SH-SY5Y (cell line): ENCODE results near the gene SNX19.

Experiments
- GATA2 ChIP-seq: IDR thresholded peaks from 2 replicates; pipeline ENCODE4 v1.6.1; 2011; ENCODE audit warnings: mild to moderate bottlenecking, low read depth, low read length
- GATA3 ChIP-seq: IDR thresholded peaks from 2 replicates; pipeline ENCODE4 v1.6.1; 2011; ENCODE audit warnings: low read depth, mild to moderate bottlenecking, low read length, moderate library complexity

DNA sequence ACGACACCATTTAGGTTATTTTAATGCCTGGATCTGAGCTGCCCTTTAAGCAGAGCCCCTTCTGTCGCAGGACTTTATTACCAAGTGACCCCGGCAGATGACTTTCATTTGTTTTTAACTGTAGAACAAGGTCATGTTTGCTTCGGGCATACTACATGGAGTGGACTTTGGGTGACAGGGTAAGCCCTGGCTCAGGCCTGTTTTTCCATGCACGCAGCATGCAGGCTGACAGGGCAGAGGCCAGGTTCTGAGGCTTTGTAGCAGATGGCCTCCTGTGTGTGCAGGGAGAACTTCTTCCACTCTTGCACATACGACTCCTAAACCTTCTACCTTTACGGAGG, 50.5 kb downstream of the SNX19 start:
- TF ChIP-seq GATA2 (no peak), GATA3 (no peak)
